ENCODE data around the gene AMN1. TPM values are rescaled to one million over a fixed set of nuclear protein-coding genes. Genes with fewer than 3 reads are reported as not detected.
A peak's percentile ranks its signal among the peaks of the same experiment; 100 is the strongest.

AMN1 gene
- total and polyA plus RNA-seq, 2 experiments from 2014 or later = 12.6 to 17.7 TPM

- DNase-seq (ENCODE audit: low spot score) (no peak), ATAC-seq (no peak)
- Histone ChIP-seq H2AFZ (0 out of 2 replicates have a peak overlapping the region, but pooled peaks have one; percentile 63), H3K4me2 (no peak overlapping the region), H3K4me1 (ENCODE audit: insufficient read depth) (no peaks in the 10 kb centered on the region), H3F3A (replicated peaks; ENCODE audit: low read depth) (no peaks in the 10 kb centered on the region), H3K9me2 (ENCODE audit: insufficient read depth) (no peaks in the 10 kb centered on the region), H4K20me1 (replicated peaks; ENCODE audit: insufficient read depth) (no peaks in the 10 kb centered on the region), H3K79me2 (replicated peaks; ENCODE audit: insufficient read depth) (no peaks in the 10 kb centered on the region), H3K36me3 (ENCODE audit: insufficient read depth) (no peaks in the 10 kb centered on the region), H3K4me3 (no peak overlapping the region), H3K27me3 (ENCODE audit: insufficient read depth) (no peaks in the 10 kb centered on the region), H3K27ac (ENCODE audit: low read depth) (no peak overlapping the region)
- no peak overlapping the region for H3K4me3 Mint-ChIP-seq
- H3K4me1 Mint-ChIP-seq = peaks cover under 1% of the 10 kb centered on the region; the same call in 2 of the 3 replicates
- H3K27ac Mint-ChIP-seq = no peak overlapping the region
- H3K27me3 Mint-ChIP-seq (ENCODE audit: insufficient read depth, low read depth, poor library complexity) = peaks cover 2% of the 10 kb centered on the region
- H3K9me3 Mint-ChIP-seq = no peaks in the 10 kb centered on the region; the same call in 2 of the 3 replicates
- TF ChIP-seq EZH2phosphoT487 (IDR thresholded peaks at IDR 0.05; ENCODE audit: unreplicated experiment) (no peak), REST (IDR thresholded peaks at IDR 0.05; ENCODE audit: unreplicated experiment) (no peak), CREB1 (CRISPR knock-in tag; IDR thresholded peaks at IDR 0.05; ENCODE audit: low read depth) (no peak), NANOG (IDR thresholded peaks at IDR 0.05; ENCODE audit: borderline replicate concordance) (no peak), EZH2 (IDR thresholded peaks at IDR 0.05; ENCODE audit: low read depth, unreplicated experiment) (no peak), ZNF331 (CRISPR knock-in tag; IDR thresholded peaks at IDR 0.05; ENCODE audit: low read depth) (no peak)
- no peaks in the 10 kb centered on the region for H3K36me3 Mint-ChIP-seq (ENCODE audit: low read depth)
Measured at GRCh38 chr12:31631023-31631724, 97.6 kb downstream of the AMN1 start.

- Histone ChIP-seq H3K4me2 (no peak overlapping the region), H3F3A (replicated peaks; ENCODE audit: low read depth) (no peaks in the 10 kb centered on the region), H2AFZ (no peak overlapping the region), H3K4me1 (ENCODE audit: insufficient read depth) (no peaks in the 10 kb centered on the region), H3K4me3 (no peak overlapping the region), H3K9me2 (ENCODE audit: insufficient read depth) (no peaks in the 10 kb centered on the region), H3K79me2 (replicated peaks; ENCODE audit: insufficient read depth) (no peaks in the 10 kb centered on the region), H3K27me3 (ENCODE audit: insufficient read depth) (no peaks in the 10 kb centered on the region), H3K27ac (ENCODE audit: low read depth) (no peak overlapping the region), H4K20me1 (replicated peaks; ENCODE audit: insufficient read depth) (no peaks in the 10 kb centered on the region), H3K36me3 (ENCODE audit: insufficient read depth) (no peaks in the 10 kb centered on the region)
- TF ChIP-seq ETS1 (IDR thresholded peaks at IDR 0.05) = no peak
- no peak for TF ChIP-seq CTCF (conservative IDR thresholded peaks at IDR 0.05; ENCODE audit: low read depth in 2 of 2)
- TF ChIP-seq POLR2AphosphoS5 (IDR thresholded peaks at IDR 0.05; ENCODE audit: low read depth) = no peak
- DNase-seq (ENCODE audit: low spot score) (peak; percentile 14), ATAC-seq (0 out of 3 replicates have a peak, but pooled peaks have one; percentile 42)
- Mint-ChIP-seq H3K4me3 (no peak overlapping the region), H3K36me3 (ENCODE audit: low read depth) (no peaks in the 10 kb centered on the region), H3K27me3 (ENCODE audit: insufficient read depth, low read depth, poor library complexity) (peaks cover 2% of the 10 kb centered on the region), H3K9me3 (no peaks in the 10 kb centered on the region; the same call in 2 of the 3 replicates), H3K4me1 (no peaks in the 10 kb centered on the region; the same call in 2 of the 3 replicates), H3K27ac (no peak overlapping the region)
Measured at GRCh38 chr12:31629756-31630732, 98.8 kb downstream of the AMN1 start.
